Activated T-helper 1 cell treated with anti-CD3 and anti-CD28 coated beads, Interleukin-12 subunit alpha, Interleukin-12 subunit beta, Interleukin-2, Interleukin-4 antibody, amounts not matched to agents 30 ng/mL and 10 ng/mL and 1 ng/mL, durations not matched to agents 14 hours and 24 hours and 36 hours (primary cell): ENCODE results near the gene CYP4V2. TPM values are rescaled to one million over a fixed set of nuclear protein-coding genes. Genes with fewer than 3 reads are reported as not detected.
"Not testable (repeated sequence)": the region's sequence is repeated elsewhere in the genome, so short reads cannot be mapped to it uniquely, and the experiment has no call there.

Source experiments
- DNase-seq: peaks from one replicate; pipeline ENCODE4 v3.0.0; 2021; ENCODE audit warnings: low spot score
- H3K27ac Mint-ChIP-seq: one replicate; pipeline ENCODE4 v1.8.0; 2021; ENCODE audit warnings: mild to moderate bottlenecking, mixed read lengths
- H3K27me3 Mint-ChIP-seq: one replicate; pipeline ENCODE4 v1.8.0; 2022; ENCODE audit warnings: mild to moderate bottlenecking, moderate library complexity, mixed read lengths; ENCODE audit not compliant: insufficient read depth
- H3K36me3 Mint-ChIP-seq: one replicate; pipeline ENCODE4 v1.8.0; 2021; ENCODE audit warnings: low read depth, mixed read lengths
- H3K4me1 Mint-ChIP-seq: one replicate; pipeline ENCODE4 v1.8.0; 2021; ENCODE audit warnings: low read depth, mixed read lengths
- H3K4me3 Mint-ChIP-seq: one replicate; pipeline ENCODE4 v1.8.0; 2021; ENCODE audit warnings: mild to moderate bottlenecking, moderate library complexity, mixed read lengths
- H3K9me3 Mint-ChIP-seq: one replicate; pipeline ENCODE4 v1.8.0; 2021; ENCODE audit warnings: mixed read lengths
- intact Hi-C: fragments of 100-400 bp; cut with micrococcal nuclease; formaldehyde crosslinking; loops from one replicate; pipeline ENCODE4 v1.15.1; 2024
- total RNA-seq: library from RNA; stranded (reverse); gene quantifications from 2 replicates; pipeline ENCODE4 v1.2.3, GENCODE V29; 2022

Gene CYP4V2
- total RNA-seq, 1 donor from 2014 or later: 8.3 TPM

- intact Hi-C loops: no loop called here
- DNase-seq: no peak
- Mint-ChIP-seq H3K4me3 (no peak overlapping the region), H3K27ac (no peak overlapping the region), H3K36me3 (peaks cover 3% of the 10 kb centered on the region), H3K9me3 (peaks cover 16% of the 10 kb centered on the region), H3K27me3 (peaks cover 2% of the 10 kb centered on the region), H3K4me1 (no peaks in the 10 kb centered on the region)
Observed at GRCh38 chr4:186226521-186227189, 35.3 kb downstream of the CYP4V2 start.

- H3K9me3 Mint-ChIP-seq: peaks cover 16% of the 10 kb centered on the region
- no peak for DNase-seq
- intact Hi-C loops: no loop called here
- H3K4me3 Mint-ChIP-seq: no peak within 1 kb of the TSS
- no peak within 1 kb of the TSS for H3K27ac Mint-ChIP-seq
- no peaks in the 10 kb centered on the region for H3K4me1 Mint-ChIP-seq
- H3K36me3 Mint-ChIP-seq: peaks cover 3% of the 10 kb centered on the region
- H3K27me3 Mint-ChIP-seq: peaks cover 2% of the 10 kb centered on the region
Observed at GRCh38 chr4:186227221-186227620, 35.9 kb downstream of the CYP4V2 start, which contains the start of gene KLKB1. TSS of gene KLKB1 (plus strand) at chr4:186227507. CDS start at chr4:186228196, 689 bp downstream.

GRCh38 chr4:186227744-186228513 lies 36.6 kb downstream of the CYP4V2 start:
- Mint-ChIP-seq H3K36me3 (peaks cover 3% of the 10 kb centered on the region), H3K4me1 (no peaks in the 10 kb centered on the region), H3K4me3 (no peak overlapping the region), H3K27ac (no peak overlapping the region), H3K27me3 (peaks cover 2% of the 10 kb centered on the region), H3K9me3 (peaks cover 15% of the 10 kb centered on the region)
- intact Hi-C loops: no loop called here
- no peak for DNase-seq

- H3K4me1 Mint-ChIP-seq: no peaks in the 10 kb centered on the region
- no peak overlapping the region for H3K4me3 Mint-ChIP-seq
- intact Hi-C loops: no loop called here
- peaks cover 2% of the 10 kb centered on the region for H3K27me3 Mint-ChIP-seq
- peaks cover 3% of the 10 kb centered on the region for H3K36me3 Mint-ChIP-seq
- H3K27ac Mint-ChIP-seq: no peak overlapping the region
- H3K9me3 Mint-ChIP-seq: peaks cover 10% of the 10 kb centered on the region
- no peak for DNase-seq
Observed at GRCh38 chr4:186228514-186228894, 37.1 kb downstream of the CYP4V2 start.

- no peak overlapping the region for H3K4me3 Mint-ChIP-seq
- H3K27me3 Mint-ChIP-seq: peaks cover 1% of the 10 kb centered on the region
- H3K27ac Mint-ChIP-seq: no peak overlapping the region
- H3K9me3 Mint-ChIP-seq: no peaks in the 10 kb centered on the region
- DNase-seq: no peak
- intact Hi-C loops: no loop called here
- no peaks in the 10 kb centered on the region for H3K4me1 Mint-ChIP-seq
- no peaks in the 10 kb centered on the region for H3K36me3 Mint-ChIP-seq
Observed at GRCh38 chr4:186234367-186234766, 43.0 kb downstream of the CYP4V2 start.

- Mint-ChIP-seq H3K4me3 (no peak overlapping the region), H3K4me1 (no peaks in the 10 kb centered on the region), H3K27me3 (peaks cover 1% of the 10 kb centered on the region), H3K9me3 (no peaks in the 10 kb centered on the region), H3K27ac (no peak overlapping the region), H3K36me3 (no peaks in the 10 kb centered on the region)
- intact Hi-C loops: no loop called here
- no peak for DNase-seq
Observed at GRCh38 chr4:186236126-186236525, 44.8 kb downstream of the CYP4V2 start.

GRCh38 chr4:186240452-186240847 lies 49.1 kb downstream of the CYP4V2 start:
- intact Hi-C loops: no loop called here
- Mint-ChIP-seq H3K4me1 (no peaks in the 10 kb centered on the region), H3K27ac (no peak overlapping the region), H3K27me3 (peaks cover 1% of the 10 kb centered on the region), H3K4me3 (no peak overlapping the region), H3K36me3 (no peaks in the 10 kb centered on the region), H3K9me3 (no peaks in the 10 kb centered on the region)
- no peak for DNase-seq

GRCh38 chr4:186240848-186241491 lies 49.6 kb downstream of the CYP4V2 start:
- Mint-ChIP-seq H3K27me3 (peaks cover 1% of the 10 kb centered on the region), H3K9me3 (no peaks in the 10 kb centered on the region), H3K4me1 (no peaks in the 10 kb centered on the region), H3K36me3 (no peaks in the 10 kb centered on the region), H3K27ac (no peak overlapping the region), H3K4me3 (no peak overlapping the region)
- intact Hi-C loops: no loop called here
- no peak for DNase-seq

GRCh38 chr4:186241616-186242015 lies 50.2 kb downstream of the CYP4V2 start:
- intact Hi-C loops: no loop called here
- DNase-seq: no peak
- no peak overlapping the region for H3K4me3 Mint-ChIP-seq
- H3K4me1 Mint-ChIP-seq: no peaks in the 10 kb centered on the region
- peaks cover 1% of the 10 kb centered on the region for H3K27me3 Mint-ChIP-seq
- no peaks in the 10 kb centered on the region for H3K36me3 Mint-ChIP-seq
- no peaks in the 10 kb centered on the region for H3K9me3 Mint-ChIP-seq
- no peak overlapping the region for H3K27ac Mint-ChIP-seq

- H3K9me3 Mint-ChIP-seq, H3K36me3 Mint-ChIP-seq, intact Hi-C loops, DNase-seq, H3K4me1 Mint-ChIP-seq, H3K27me3 Mint-ChIP-seq, H3K27ac Mint-ChIP-seq, H3K4me3 Mint-ChIP-seq: not testable (repeated sequence)
Observed at GRCh38 chr4:186242031-186242430, 50.7 kb downstream of the CYP4V2 start.

GRCh38 chr4:186243331-186243730 lies 52.0 kb downstream of the CYP4V2 start:
- Mint-ChIP-seq H3K36me3 (no peaks in the 10 kb centered on the region), H3K9me3 (no peaks in the 10 kb centered on the region), H3K27me3 (no peaks in the 10 kb centered on the region), H3K4me3 (no peak overlapping the region), H3K4me1 (no peaks in the 10 kb centered on the region), H3K27ac (no peak overlapping the region)
- intact Hi-C loops: no loop called here
- no peak for DNase-seq

- no peaks in the 10 kb centered on the region for H3K27me3 Mint-ChIP-seq
- H3K4me1 Mint-ChIP-seq: no peaks in the 10 kb centered on the region
- H3K27ac Mint-ChIP-seq: no peak overlapping the region
- H3K36me3 Mint-ChIP-seq: no peaks in the 10 kb centered on the region
- no peaks in the 10 kb centered on the region for H3K9me3 Mint-ChIP-seq
- intact Hi-C loops: no loop called here
- no peak for DNase-seq
- H3K4me3 Mint-ChIP-seq: no peak overlapping the region
Observed at GRCh38 chr4:186244835-186245234, 53.5 kb downstream of the CYP4V2 start.

GRCh38 chr4:186247062-186247752 lies 55.8 kb downstream of the CYP4V2 start:
- H3K4me3 Mint-ChIP-seq, H3K36me3 Mint-ChIP-seq, DNase-seq, H3K27me3 Mint-ChIP-seq, intact Hi-C loops, H3K27ac Mint-ChIP-seq, H3K9me3 Mint-ChIP-seq, H3K4me1 Mint-ChIP-seq: not testable (repeated sequence)
